ENCODE measurements around the gene HAUS1.
A peak's percentile ranks its signal among the peaks of the same experiment; 100 is the strongest.
"Not testable (repeated sequence)": the region's sequence is repeated elsewhere in the genome, so short reads cannot be mapped to it uniquely, and the experiment has no call there.

HAUS1 gene

GRCh38 chr18:46095532-46095931, 8.7 kb upstream of the HAUS1 start:
- no peak for DNase-seq

GRCh38 chr18:46096651-46097300, 7.4 kb upstream of the HAUS1 start:
- DNase-seq = no peak

DNA sequence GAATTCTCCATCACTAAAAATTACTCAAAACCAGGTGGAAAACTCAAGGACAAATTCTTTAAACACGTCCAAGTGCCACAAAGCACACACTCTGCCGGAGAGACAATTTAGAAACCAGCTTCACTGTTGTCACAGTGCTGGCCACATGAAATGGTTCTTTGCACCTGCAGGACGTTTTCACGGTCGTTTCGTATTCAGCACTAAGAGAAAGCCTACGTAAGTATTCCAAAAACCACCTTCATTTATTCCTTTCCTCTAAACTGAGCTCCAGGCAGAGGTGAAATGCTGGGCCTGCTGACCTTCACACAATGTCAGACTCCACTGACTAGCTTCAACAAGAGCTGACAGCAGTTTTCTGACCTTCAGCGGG, 6.8 kb upstream of the HAUS1 start:
- DNase-seq = no peak

DNA sequence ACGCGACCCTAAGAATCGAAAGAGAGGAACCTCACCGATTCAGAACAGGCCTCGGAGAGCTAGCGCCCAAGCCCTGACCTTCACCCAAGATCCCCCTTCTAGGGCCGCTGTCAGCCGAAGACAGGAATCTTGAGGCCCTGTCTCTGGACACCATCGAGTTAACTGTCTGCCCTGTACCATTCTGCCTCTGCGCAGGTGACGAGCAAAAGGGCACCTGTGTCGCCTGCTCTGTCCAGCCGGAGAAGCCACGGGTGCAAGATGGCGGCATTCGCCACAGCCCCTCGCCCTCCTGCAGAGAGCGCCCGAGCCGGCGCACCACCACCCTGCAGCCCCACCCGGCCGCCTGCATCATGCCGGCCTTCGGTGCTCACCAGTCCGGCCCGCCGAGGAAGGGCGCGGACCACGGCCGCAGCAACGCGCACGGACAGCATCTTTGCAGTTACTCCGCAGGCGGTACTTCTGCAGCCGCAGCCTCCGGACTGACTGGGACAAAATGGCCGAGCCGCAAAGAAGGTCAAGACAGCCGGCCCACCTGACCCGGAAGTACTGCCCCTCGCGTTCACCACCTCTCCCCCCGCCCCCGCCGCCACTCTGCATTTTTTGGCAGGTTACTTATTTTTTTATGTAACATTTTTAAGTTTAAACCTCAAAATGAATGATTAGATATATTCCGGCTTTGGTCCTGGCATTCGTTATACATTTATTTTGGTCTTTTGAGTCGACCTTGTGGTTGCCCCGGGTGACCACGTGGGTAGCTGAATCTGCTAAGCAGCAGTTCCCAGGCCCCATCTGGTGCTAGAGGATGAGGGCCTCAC, 6.2 kb upstream of the HAUS1 start, which contains the start of gene ATP5F1A:
Gene ATP5F1A (minus strand): TSS at position 496 of the 815 bp plus-strand sequence. CDS start 65 bp downstream, at position 431.
- DNase-seq = peak; percentile 96

GRCh38 chr18:46098616-46098933, 5.6 kb upstream of the HAUS1 start:
- no peak for DNase-seq

DNA sequence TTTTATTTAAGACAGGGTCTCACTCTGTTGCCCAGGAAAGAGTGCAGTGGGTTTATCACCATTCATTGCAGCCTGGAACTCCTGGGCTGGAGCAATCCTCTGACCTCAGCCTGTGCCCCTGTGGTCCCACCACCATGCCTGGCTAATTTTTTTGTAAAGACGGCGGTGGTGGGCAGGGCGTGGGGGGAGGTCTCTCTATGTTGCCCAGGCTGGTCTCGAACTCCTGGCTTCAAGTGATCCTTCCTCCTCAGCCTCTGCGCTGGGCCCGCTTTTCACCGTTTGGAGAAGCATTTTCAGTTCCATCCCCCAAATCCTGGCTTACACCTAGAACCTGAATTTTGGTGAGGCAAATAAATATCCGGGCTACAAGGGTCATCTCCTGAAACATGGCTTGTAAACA, 4.7 kb upstream of the HAUS1 start:
- DNase-seq = no peak

DNA sequence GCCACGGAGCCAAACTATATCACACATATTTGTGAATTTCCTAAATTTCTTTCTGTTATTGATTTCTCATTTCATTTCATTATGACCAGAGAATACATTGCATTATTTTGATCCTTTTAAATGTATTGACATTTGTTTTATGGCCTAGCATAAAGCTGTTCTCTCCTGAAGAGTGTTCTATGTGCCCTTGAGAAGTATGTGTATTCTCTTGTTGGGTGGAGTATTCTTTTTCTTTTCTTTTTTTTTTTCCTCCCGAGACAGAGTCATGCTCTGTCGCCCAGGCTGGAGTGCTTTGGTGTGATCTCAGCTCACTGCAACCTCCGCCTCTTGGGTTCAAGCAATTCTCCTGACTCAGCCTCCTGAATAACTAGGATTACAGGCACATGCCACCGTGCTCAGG, 5.2 kb downstream of the HAUS1 start:
- DNase-seq = no peak

DNA sequence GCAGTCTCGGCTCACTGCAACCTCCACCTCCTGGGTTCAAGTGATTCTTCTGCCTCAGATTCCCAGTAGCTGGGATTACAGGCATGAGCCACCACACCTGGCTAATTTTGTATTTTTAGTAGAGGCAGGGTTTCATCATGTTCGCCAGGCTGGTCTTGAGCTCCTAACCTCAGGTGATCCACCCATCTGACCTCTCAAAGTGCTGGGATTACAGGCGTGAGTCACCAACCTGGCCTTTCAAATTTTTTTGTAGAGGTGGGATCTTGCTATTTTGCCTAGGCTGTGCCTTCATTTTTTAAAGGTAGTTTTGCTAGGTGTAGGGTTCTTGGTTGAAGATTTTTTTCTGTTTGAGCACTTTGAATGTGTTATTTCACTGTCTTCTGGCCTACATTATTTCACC, 6.2 kb downstream of the HAUS1 start:
- no peak for DNase-seq

DNA sequence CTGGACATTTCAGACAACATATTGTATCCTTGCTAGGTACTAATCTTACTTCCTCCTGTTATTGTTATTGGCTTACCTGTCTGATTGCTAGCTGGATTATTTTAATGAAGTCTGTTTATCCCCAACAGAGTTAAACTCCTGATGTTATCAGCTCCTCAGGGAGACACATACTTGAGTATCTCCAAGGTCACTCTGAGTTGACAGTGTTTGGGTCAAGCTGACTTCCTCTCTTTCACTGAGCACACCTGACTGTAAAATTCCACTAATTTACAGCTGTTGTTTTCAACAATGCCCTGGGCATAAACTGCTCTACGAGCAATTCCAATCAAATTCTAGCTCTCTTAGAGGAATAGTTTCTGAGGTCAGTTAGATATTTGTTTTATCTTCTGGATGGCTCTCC, 9.6 kb downstream of the HAUS1 start:
- DNase-seq = no peak

- DNase-seq = not testable (repeated sequence)
Observed at GRCh38 chr18:46126625-46127024, 22.4 kb downstream of the HAUS1 start.

DNA sequence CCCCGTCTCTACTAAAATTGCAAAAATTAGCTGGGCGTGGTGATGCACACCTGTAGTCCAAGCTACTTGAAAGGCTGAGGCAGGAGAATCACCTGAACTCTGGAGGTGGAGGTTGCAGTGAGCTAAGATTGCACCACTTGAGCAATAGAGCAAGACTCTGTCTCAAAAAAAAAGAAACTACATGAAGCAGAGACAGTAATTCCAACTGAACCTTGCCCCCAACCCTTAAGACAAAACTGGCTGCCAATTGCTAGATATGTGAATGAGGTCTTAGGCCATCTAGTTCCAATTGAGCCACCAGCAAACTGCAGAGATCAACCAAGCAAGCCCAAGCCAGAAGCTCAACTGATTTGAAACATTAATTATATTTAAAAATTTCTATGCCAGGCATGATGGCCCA, 25.9 kb downstream of the HAUS1 start:
- DNase-seq = no peak

GRCh38 chr18:46130549-46130948, 26.4 kb downstream of the HAUS1 start:
- not testable (repeated sequence) for DNase-seq

- no peak for DNase-seq
Observed at GRCh38 chr18:46133534-46133933, 29.3 kb downstream of the HAUS1 start.

DNA sequence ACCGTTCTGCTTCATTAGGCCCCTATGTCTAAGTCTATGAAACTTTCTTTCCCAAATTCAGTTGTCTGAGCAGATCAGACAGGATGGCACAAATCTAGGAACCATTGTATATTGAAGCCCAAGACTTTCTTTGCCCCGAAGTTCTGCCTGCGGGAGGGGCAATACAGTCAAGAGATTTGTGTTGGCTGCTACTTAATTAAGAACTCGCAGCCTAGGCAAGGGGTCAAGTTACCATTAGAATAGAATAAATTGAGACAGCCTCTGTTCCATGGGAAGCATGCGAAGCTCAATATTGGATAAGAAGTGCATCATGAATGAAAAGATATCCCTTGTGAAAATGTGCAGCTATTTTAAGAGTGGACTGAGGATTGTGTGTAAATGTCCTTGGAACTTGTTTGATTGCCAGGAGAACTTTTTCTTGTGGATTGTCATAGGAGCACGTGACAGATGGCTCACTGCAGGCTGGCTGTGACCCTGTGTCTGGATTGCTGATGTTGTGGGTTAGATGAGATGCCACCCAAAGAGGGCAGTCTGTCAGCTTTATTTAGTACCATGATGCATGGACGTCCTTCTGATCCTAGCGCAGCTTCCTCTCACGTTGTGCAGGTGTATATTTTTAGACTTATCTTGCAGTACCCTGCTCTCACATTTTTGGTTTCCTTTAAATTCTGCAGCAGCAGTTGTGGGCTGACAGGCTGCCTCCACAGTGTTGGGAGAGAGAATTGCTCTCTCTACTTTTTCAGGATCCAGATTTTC, 30.9 kb downstream of the HAUS1 start:
- no peak for DNase-seq

- DNase-seq = no peak
Observed at GRCh38 chr18:46140173-46140572, 36.0 kb downstream of the HAUS1 start.

DNA sequence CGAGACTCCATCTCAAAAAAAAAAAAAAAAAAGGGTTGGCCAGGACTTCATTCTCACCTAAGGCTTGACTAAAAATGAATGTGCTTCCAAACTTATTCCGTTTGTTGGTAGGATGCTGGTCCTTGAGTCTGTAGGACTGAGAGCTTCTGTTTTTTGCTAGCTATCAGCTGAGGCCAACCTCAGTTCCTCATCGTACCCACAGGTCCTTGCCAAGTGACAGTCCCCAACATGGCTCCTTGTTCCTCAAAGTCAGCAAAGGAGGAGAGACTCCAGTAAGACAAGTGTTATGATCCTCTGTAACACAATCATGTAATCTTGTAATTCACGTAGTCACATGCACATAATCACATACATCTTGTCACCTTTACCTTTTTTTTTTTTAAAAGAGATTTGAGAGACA, 37.0 kb downstream of the HAUS1 start:
- no peak for DNase-seq

DNA sequence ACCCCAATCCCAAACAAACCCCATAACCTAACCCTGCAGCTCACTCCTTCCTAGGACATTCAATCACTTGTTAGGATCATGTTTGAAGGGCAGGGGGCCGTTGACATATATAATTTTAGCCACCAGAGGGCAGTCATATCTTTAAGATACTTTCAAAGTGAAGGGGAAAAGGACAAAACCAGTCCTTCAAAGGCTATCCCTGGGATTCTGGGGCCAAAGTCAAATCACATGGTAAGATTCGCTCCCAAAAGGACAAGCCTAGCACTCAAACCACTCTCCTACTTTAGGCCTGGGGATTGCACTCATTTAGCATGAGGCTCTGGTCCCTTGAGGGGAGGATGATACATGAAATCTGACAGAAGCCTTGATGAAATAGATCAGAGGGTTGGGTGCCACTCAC, 44.6 kb downstream of the HAUS1 start:
- DNase-seq = no peak

DNA sequence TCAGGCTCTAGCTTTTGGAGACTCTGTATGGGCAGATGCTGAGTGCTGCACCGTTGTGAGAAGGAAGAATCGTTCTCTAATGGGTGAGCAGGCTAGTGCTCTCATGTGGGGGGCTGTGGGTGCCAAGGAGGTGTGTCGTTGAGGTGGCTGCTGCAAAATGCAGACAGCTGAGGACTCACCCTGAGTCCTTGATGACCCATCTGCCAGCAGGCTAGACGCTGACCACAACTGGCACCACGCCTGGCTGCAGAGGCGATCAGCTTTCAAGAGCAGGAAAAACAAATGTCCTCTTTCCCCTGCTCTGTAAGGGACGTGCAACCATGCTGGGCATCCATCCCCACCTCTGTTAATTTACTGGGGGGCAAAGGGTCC, 48.2 kb downstream of the HAUS1 start:
- no peak for DNase-seq

GRCh38 chr18:46152808-46153617, 48.8 kb downstream of the HAUS1 start:
- no peak for DNase-seq

DNA sequence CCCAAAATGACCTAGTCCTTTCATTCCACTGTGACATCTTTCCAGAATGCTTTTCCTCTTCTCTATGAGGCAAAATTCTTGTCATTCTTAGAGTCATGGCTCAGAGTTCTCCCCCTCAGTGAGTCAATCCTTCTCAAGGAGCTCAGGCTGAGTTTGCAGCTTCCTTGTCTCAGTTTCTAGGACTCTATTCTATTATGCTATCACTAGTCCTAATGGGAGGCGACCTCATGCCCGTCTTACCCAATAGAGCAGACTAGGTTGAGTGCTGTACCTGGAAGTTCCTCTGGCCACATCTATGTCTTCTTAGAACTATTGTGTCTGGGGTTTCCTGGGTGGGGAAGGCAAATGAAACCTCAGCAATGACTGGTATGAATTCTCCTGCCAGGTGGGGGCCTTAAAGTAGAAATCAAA, 51.5 kb downstream of the HAUS1 start:
- DNase-seq = peak; percentile 77

GRCh38 chr18:46156124-46156745, 52.0 kb downstream of the HAUS1 start:
- peak; percentile 64 for DNase-seq

- no peak for DNase-seq
Observed at GRCh38 chr18:46156843-46157242, 52.7 kb downstream of the HAUS1 start.

GRCh38 chr18:46158499-46158898, 54.3 kb downstream of the HAUS1 start:
- no peak for DNase-seq

All from activated effector memory CD4-positive, alpha-beta T cell treated with anti-CD3 and anti-CD28 coated beads, Interleukin-2, amount 50 U/mL, for 16 hours (primary cell).